Psoas muscle (tissue), 8 donors: ENCODE data around the gene PUM1. TPM values are rescaled to one million over a fixed set of nuclear protein-coding genes. Genes with fewer than 3 reads are reported as not detected.

Experiments
- ATAC-seq, 4 donors: fragments of 200-7000 bp; cut with Tn5 transposase; one replicate each; pipeline ENCODE4 v1.9.1; 2020; ENCODE audit warnings: moderate library complexity in 3 of 4, mild to moderate bottlenecking in 2 of 4
- DNase-seq, 2 donors: peaks; one replicate each; pipeline ENCODE4 v3.0.0-alpha.2; 2020
- H3K27ac ChIP-seq: fragments of 200-600 bp; one replicate; pipeline ENCODE4 v1.8.0; 2022
- H3K27me3 ChIP-seq, 3 donors: fragments of 200-600 bp in 1 of 3; one replicate each; pipeline versions ENCODE4 v1.6.1 to v1.8.0; 2013 to 2022; ENCODE audit warnings: low read length in 2 of 3, mild to moderate bottlenecking in 2 of 3, moderate library complexity in 1 of 3; ENCODE audit not compliant: insufficient read depth in 3 of 3
- H3K36me3 ChIP-seq, 2 donors: fragments of 200-600 bp in 1 of 2; one replicate each; pipeline versions ENCODE4 v1.6.1 to v1.8.0; 2013 to 2022; ENCODE audit warnings: low read depth in 1 of 2, mild to moderate bottlenecking in 1 of 2, moderate library complexity in 1 of 2; ENCODE audit not compliant: insufficient read depth in 1 of 2
- H3K4me1 ChIP-seq: fragments of 200-600 bp; one replicate; pipeline ENCODE4 v1.8.0; 2022
- H3K4me3 ChIP-seq: fragments of 200-600 bp; one replicate; pipeline ENCODE4 v1.8.0; 2022; ENCODE audit warnings: mild to moderate bottlenecking
- H3K9me3 ChIP-seq: fragments of 200-600 bp; one replicate; pipeline ENCODE4 v1.8.0; 2022
- CTCF ChIP-seq: fragments of 200-600 bp; IDR thresholded peaks from one replicate; pipeline ENCODE4 v1.8.0; 2022; ENCODE audit warnings: antibody characterized with exemption
- WGBS, 3 donors: extraction: QIAGEN DNeasy Blood & Tissue Kit; methylation state at CpG; one replicate each; pipeline versions ENCODE4 v1.1.6 to v1.1.7; 2013; 5-methylcytosine and 5-hydroxymethylcytosine counted together
- intact Hi-C, 2 donors: fragments of 100-400 bp; cut with DNase I; formaldehyde crosslinking; loops; one replicate each; pipeline versions ENCODE4 v1.11.0 to v1.14.2; 2022
- polyA plus RNA-seq, 3 donors: library from polyadenylated mRNA; stranded (reverse); fragments of 200-250 nt; gene quantifications; one replicate each; pipeline ENCODE4 v1.2.3, GENCODE V29; 2013
- total RNA-seq, 4 donors: library from RNA; stranded (reverse); fragmentation: NEBNext Ultra II Directional in 2 of 4; extraction: Animal tissue kit (Norgen Biotek cat#: 25700) in 2 of 4; gene quantifications; one replicate each; pipeline versions ENCODE4 v1.2.1 to v1.2.4, GENCODE V29; 2021 to 2023
- donor health status: healthy with polysubstance abuse.
- donor health status: DM: no; HTN: no; CAD: no; lungs with moderate emphysema.
- donor health status: Bipolar disorder and iron deficiency.
- donor health status: healthy.
- donor health status: DM: yes; HTN: yes; CAD: no.
- donor health status: DM: no; HTN: no; CAD: no.
- donor health status: DM: no; HTN: no; CAD: no.
- donor health status: DM: yes; HTN: yes; CAD: no.

The PUM1 gene
- total and polyA plus RNA-seq, 7 donors, result 16.8 to 93.4 (median 80.0) TPM

- Histone ChIP-seq H3K27ac (no peak overlapping the region), H3K36me3 (no peaks in the 10 kb centered on the region), H3K4me3 (no peak overlapping the region), H3K9me3 (no peaks in the 10 kb centered on the region), H3K4me1 (no peaks in the 10 kb centered on the region), H3K27me3 (no peaks in the 10 kb centered on the region)
- no peak for DNase-seq
- intact Hi-C loops, result no loop called here
- WGBS, 3 donors, result 76 to 87% (median 82%) methylated on average over 13 of the region's 13 CpGs
- ATAC-seq, result no peak
- no peak for TF ChIP-seq CTCF
These were observed 165.7 kb downstream of the PUM1 start for GRCh38 chr1:30899577-30900389.

- Histone ChIP-seq H3K4me3 (no peak overlapping the region), H3K36me3 (no peaks in the 10 kb centered on the region), H3K27me3 (no peaks in the 10 kb centered on the region), H3K4me1 (no peaks in the 10 kb centered on the region), H3K27ac (no peak overlapping the region), H3K9me3 (no peaks in the 10 kb centered on the region)
- DNase-seq, result no peak
- TF ChIP-seq CTCF, result no peak
- intact Hi-C loops, result no loop called here
- WGBS, 3 donors, result 92 to 97% (median 93%) methylated on average over 10 of the region's 10 CpGs
- ATAC-seq, result no peak
These were observed 167.3 kb downstream of the PUM1 start for GRCh38 chr1:30898031-30898815.

GRCh38 chr1:30896905-30897304, 168.6 kb downstream of the PUM1 start:
- WGBS, 3 donors, result 90 to 95% (median 92%) methylated on average over 2 of the region's 2 CpGs
- Histone ChIP-seq H3K27me3 (no peaks in the 10 kb centered on the region), H3K4me1 (no peaks in the 10 kb centered on the region), H3K27ac (no peak overlapping the region), H3K4me3 (no peak overlapping the region), H3K9me3 (no peaks in the 10 kb centered on the region), H3K36me3 (no peaks in the 10 kb centered on the region)
- intact Hi-C loops, result no loop called here
- DNase-seq (no peak), ATAC-seq (no peak)
- TF ChIP-seq CTCF, result no peak

GRCh38 chr1:30895944-30896660, 169.4 kb downstream of the PUM1 start:
- no peak overlapping the region for H3K27ac ChIP-seq
- intact Hi-C loops, result no loop called here
- WGBS, 3 donors, result 67 to 83% (median 71%) methylated on average over 6 of the region's 6 CpGs
- no peaks in the 10 kb centered on the region for H3K27me3 ChIP-seq
- TF ChIP-seq CTCF, result no peak
- H3K9me3 ChIP-seq, result no peaks in the 10 kb centered on the region
- H3K4me3 ChIP-seq, result no peak overlapping the region
- no peaks in the 10 kb centered on the region for H3K4me1 ChIP-seq
- DNase-seq, result no peak
- no peak for ATAC-seq
- H3K36me3 ChIP-seq, result no peaks in the 10 kb centered on the region
